GM21515 (cell line): Measurements from ENCODE around the gene NCBP3.

Experiments
- ATAC-seq: cut with Tn5 transposase; IDR thresholded peaks from one replicate; pipeline ENCODE4 v1.9.1; 2021; ENCODE audit not compliant: unreplicated experiment

Gene NCBP3

GRCh38 chr17:3845621-3846436 is at the start of gene NCBP3:
Gene NCBP3, minus strand, starts transcription at chr17:3846246. Its CDS starts 23 bp downstream, at chr17:3846223.
- peak; percentile 94 for ATAC-seq

GRCh38 chr17:3895354-3895753 is 49.3 kb upstream of the NCBP3 start:
- ATAC-seq: no peak

- no peak for ATAC-seq
Measured at GRCh38 chr17:3894911-3895343, 48.9 kb upstream of the NCBP3 start.

- no peak for ATAC-seq
Measured at GRCh38 chr17:3894188-3894587, 48.1 kb upstream of the NCBP3 start.

- no peak for ATAC-seq
Measured at GRCh38 chr17:3893720-3894116, 47.7 kb upstream of the NCBP3 start.

GRCh38 chr17:3893003-3893719 is 47.1 kb upstream of the NCBP3 start, which contains the start of gene CAMKK1:
Gene CAMKK1, minus strand, starts transcription at chr17:3893053. Its CDS starts 7,366 bp downstream, at chr17:3885687.
- ATAC-seq: peak; percentile 80

GRCh38 chr17:3892095-3892998 is 46.3 kb upstream of the NCBP3 start:
- ATAC-seq: peak; percentile 18

- no peak for ATAC-seq
Measured at GRCh38 chr17:3891626-3892094, 45.6 kb upstream of the NCBP3 start.

- no peak for ATAC-seq
Measured at GRCh38 chr17:3890878-3891219, 44.8 kb upstream of the NCBP3 start.

GRCh38 chr17:3890082-3890877 is 44.2 kb upstream of the NCBP3 start:
- no peak for ATAC-seq

GRCh38 chr17:3889325-3890012 is 43.4 kb upstream of the NCBP3 start:
- ATAC-seq: no peak

GRCh38 chr17:3888343-3889171 is 42.5 kb upstream of the NCBP3 start:
- ATAC-seq: no peak

- ATAC-seq: no peak
Measured at GRCh38 chr17:3887804-3888203, 41.8 kb upstream of the NCBP3 start.

- ATAC-seq: no peak
Measured at GRCh38 chr17:3887394-3887793, 41.3 kb upstream of the NCBP3 start.

GRCh38 chr17:3886776-3887175 is 40.7 kb upstream of the NCBP3 start:
- ATAC-seq: no peak

- ATAC-seq: no peak
Measured at GRCh38 chr17:3885970-3886369, 39.9 kb upstream of the NCBP3 start.

- ATAC-seq: no peak
Measured at GRCh38 chr17:3885271-3885670, 39.2 kb upstream of the NCBP3 start.

- no peak for ATAC-seq
Measured at GRCh38 chr17:3884188-3884587, 38.1 kb upstream of the NCBP3 start.

- ATAC-seq: no peak
Measured at GRCh38 chr17:3882276-3882675, 36.2 kb upstream of the NCBP3 start.
